Lower lobe of right lung (tissue), 2 donors: Measurements from ENCODE around the gene ITGA11. TPM values are rescaled to one million over a fixed set of nuclear protein-coding genes. Genes with fewer than 3 reads are reported as not detected.

Source experiments
- ATAC-seq, 2 donors: fragments of 200-7000 bp; cut with Tn5 transposase; one replicate each; pipeline ENCODE4 v1.9.1; 2020 to 2022; ENCODE audit warnings: mild to moderate bottlenecking in 2 of 2, moderate library complexity in 2 of 2
- DNase-seq: peaks from one replicate; pipeline ENCODE4 v3.0.0-alpha.2; 2020
- H3K27ac ChIP-seq: fragments of 200-600 bp; one replicate; pipeline ENCODE4 v1.8.0; 2022
- H3K27me3 ChIP-seq: fragments of 200-600 bp; one replicate; pipeline ENCODE4 v1.8.0; 2022; ENCODE audit warnings: low read depth
- H3K36me3 ChIP-seq: fragments of 200-600 bp; one replicate; pipeline ENCODE4 v1.8.0; 2022; ENCODE audit warnings: mild to moderate bottlenecking
- H3K4me1 ChIP-seq: fragments of 200-600 bp; one replicate; pipeline ENCODE4 v1.8.0; 2022
- H3K4me3 ChIP-seq: fragments of 200-600 bp; one replicate; pipeline ENCODE4 v1.8.0; 2022; ENCODE audit warnings: mild to moderate bottlenecking
- H3K9me3 ChIP-seq: fragments of 200-600 bp; one replicate; pipeline ENCODE4 v1.8.0; 2022
- intact Hi-C: fragments of 100-400 bp; cut with DNase I; formaldehyde crosslinking; loops from one replicate; pipeline ENCODE4 v1.11.0; 2022
- total RNA-seq: library from RNA; stranded (reverse); fragmentation: NEBNext Ultra II Directional; extraction: Animal tissue kit (Norgen Biotek cat#: 25700); gene quantifications from one replicate; pipeline ENCODE4 v1.2.1, GENCODE V29; 2021
- TF ChIP-seq, protein P1 (sequence below): fragments of 200-600 bp; IDR thresholded peaks from one replicate; pipeline ENCODE4 v1.8.0; 2022; ENCODE audit warnings: antibody characterized with exemption, mild to moderate bottlenecking
- donor health status: DM: no; HTN: yes; CAD: no; lungs with severe emphysema.

ITGA11 gene
- total RNA-seq, 1 donor from 2014 or later, result 2.7 TPM

DNA sequence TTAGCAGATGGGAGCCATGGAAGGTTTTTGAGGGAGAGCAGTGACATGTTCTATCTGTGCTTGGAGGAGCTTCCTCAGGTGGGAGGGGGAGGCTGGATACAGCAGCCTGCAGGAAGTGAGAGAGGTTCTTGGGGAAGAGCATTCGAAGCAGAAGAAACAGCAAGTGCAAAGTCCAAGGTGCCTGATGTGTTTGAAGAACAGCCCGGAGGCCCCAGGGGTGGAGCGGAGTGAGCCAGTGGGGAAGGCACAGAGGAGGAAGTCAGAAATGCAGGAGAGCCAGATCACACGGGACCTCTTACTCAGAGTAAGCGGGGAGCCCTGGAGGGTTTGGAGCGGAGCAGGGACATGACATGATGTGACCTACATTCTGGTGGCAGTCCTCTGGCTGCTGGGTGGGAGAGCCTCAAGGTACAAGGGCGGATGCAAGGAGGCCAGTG is 10.8 kb downstream of the ITGA11 start:
- H3K36me3 ChIP-seq, result no peaks in the 10 kb centered on the region
- ATAC-seq, result no peak
- no peaks in the 10 kb centered on the region for H3K9me3 ChIP-seq
- no peak for DNase-seq
- intact Hi-C loops, result no loop called here
- no peak overlapping the region for H3K4me3 ChIP-seq
- H3K4me1 ChIP-seq, result no peaks in the 10 kb centered on the region
- TF ChIP-seq, protein P1, sequence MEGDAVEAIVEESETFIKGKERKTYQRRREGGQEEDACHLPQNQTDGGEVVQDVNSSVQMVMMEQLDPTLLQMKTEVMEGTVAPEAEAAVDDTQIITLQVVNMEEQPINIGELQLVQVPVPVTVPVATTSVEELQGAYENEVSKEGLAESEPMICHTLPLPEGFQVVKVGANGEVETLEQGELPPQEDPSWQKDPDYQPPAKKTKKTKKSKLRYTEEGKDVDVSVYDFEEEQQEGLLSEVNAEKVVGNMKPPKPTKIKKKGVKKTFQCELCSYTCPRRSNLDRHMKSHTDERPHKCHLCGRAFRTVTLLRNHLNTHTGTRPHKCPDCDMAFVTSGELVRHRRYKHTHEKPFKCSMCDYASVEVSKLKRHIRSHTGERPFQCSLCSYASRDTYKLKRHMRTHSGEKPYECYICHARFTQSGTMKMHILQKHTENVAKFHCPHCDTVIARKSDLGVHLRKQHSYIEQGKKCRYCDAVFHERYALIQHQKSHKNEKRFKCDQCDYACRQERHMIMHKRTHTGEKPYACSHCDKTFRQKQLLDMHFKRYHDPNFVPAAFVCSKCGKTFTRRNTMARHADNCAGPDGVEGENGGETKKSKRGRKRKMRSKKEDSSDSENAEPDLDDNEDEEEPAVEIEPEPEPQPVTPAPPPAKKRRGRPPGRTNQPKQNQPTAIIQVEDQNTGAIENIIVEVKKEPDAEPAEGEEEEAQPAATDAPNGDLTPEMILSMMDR, result no peak
- no peak overlapping the region for H3K27ac ChIP-seq
- no peaks in the 10 kb centered on the region for H3K27me3 ChIP-seq

DNA sequence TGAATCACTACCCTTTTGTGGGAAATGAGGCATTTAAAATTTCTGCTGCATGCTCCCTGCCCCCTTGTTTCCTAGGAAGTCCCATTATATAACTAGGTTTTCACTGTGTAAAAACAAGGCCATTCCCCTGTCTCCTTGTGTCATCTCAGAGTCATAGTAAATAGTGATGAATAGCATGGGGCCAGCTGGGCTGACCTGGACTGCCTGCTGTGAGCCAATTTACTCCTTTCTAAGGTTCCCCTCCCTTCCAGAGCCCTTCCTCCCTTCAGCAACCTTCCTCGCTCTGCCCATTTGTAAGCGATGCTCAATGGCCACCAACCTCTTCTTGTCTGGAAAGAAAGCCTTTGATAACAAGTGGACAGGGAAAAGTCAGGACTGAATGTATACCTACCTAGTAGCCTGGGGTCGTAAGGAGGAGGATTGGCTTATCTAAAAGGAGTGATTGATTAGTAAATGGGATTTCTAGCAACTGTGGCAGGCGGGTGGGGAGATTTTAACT is 11.7 kb downstream of the ITGA11 start:
- Histone ChIP-seq H3K4me3 (no peak overlapping the region), H3K27me3 (no peaks in the 10 kb centered on the region), H3K4me1 (no peaks in the 10 kb centered on the region), H3K27ac (no peak overlapping the region), H3K9me3 (no peaks in the 10 kb centered on the region), H3K36me3 (no peaks in the 10 kb centered on the region)
- intact Hi-C loops, result no loop called here
- TF ChIP-seq, protein P1, result no peak
- DNase-seq (no peak), ATAC-seq (no peak)

GRCh38 chr15:68419301-68420175 is 12.4 kb downstream of the ITGA11 start:
- ATAC-seq (no peak), DNase-seq (no peak)
- intact Hi-C loops, result no loop called here
- Histone ChIP-seq H3K4me3 (no peak overlapping the region), H3K36me3 (no peaks in the 10 kb centered on the region), H3K4me1 (no peaks in the 10 kb centered on the region), H3K9me3 (no peaks in the 10 kb centered on the region), H3K27ac (no peak overlapping the region), H3K27me3 (no peaks in the 10 kb centered on the region)
- TF ChIP-seq, protein P1, result no peak

- Histone ChIP-seq H3K27me3 (no peaks in the 10 kb centered on the region), H3K27ac (no peak overlapping the region), H3K4me1 (no peaks in the 10 kb centered on the region), H3K9me3 (no peaks in the 10 kb centered on the region), H3K36me3 (no peaks in the 10 kb centered on the region), H3K4me3 (no peak overlapping the region)
- TF ChIP-seq, protein P1, result no peak
- DNase-seq, result no peak
- intact Hi-C loops, result no loop called here
- ATAC-seq, result no peak
These were observed 13.3 kb downstream of the ITGA11 start for GRCh38 chr15:68418611-68419161.

DNA sequence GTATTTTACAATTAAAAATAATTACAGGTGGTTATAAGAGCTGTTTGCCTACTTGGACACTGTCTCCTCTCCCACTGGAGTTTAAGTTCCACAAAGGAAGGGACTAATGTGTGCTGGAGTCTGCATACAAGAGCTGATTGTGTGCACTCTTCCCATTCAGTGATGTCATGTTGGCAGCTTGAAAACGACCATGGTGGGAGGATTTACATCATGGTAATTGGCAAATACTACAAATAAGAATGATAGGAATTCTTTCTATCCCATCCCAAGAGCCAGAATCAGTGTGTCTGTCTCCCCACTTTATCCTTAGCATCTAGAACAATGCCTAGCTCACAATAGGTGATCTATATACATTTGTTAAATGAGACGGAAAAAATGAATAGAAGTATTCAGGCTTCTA is 14.1 kb downstream of the ITGA11 start:
- H3K36me3 ChIP-seq, result no peaks in the 10 kb centered on the region
- no peak for ATAC-seq
- TF ChIP-seq, protein P1, result no peak

More for the DNA sequence above, 14.1 kb downstream of the ITGA11 start:
- Histone ChIP-seq H3K27me3 (no peaks in the 10 kb centered on the region), H3K9me3 (no peaks in the 10 kb centered on the region), H3K4me3 (no peak overlapping the region), H3K27ac (no peak overlapping the region), H3K4me1 (no peaks in the 10 kb centered on the region)
- DNase-seq, result no peak
- intact Hi-C loops, result no loop called here
